Liver (tissue), 9 donors: ENCODE measurements around the gene THAP2. TPM values are rescaled to one million over a fixed set of nuclear protein-coding genes. Genes with fewer than 3 reads are reported as not detected.

Experiments used
- DNase-seq: peaks from one replicate; pipeline ENCODE4 v3.0.0-alpha.2; 2017; ENCODE audit warnings: low spot score
- H3K27ac ChIP-seq, 2 donors: one replicate each; pipeline ENCODE4 v1.7.0; 2013; ENCODE audit warnings: inconsistent platforms in 2 of 2, low read length in 2 of 2, control low read depth in 1 of 2, low read depth in 1 of 2, mild to moderate bottlenecking in 1 of 2
- H3K27me3 ChIP-seq, 4 donors: one replicate each; pipeline versions ENCODE4 v1.6.1 to v1.7.0; 2013; ENCODE audit warnings: low read length in 3 of 4, inconsistent platforms in 1 of 4, mild to moderate bottlenecking in 1 of 4, moderate library complexity in 1 of 4; ENCODE audit not compliant: control insufficient read depth in 4 of 4, insufficient read depth in 4 of 4
- H3K36me3 ChIP-seq, 4 donors: one replicate each; pipeline versions ENCODE4 v1.6.1 to v1.7.0; 2013; ENCODE audit warnings: low read length in 3 of 4, mild to moderate bottlenecking in 3 of 4, low read depth in 1 of 4, moderate library complexity in 1 of 4; ENCODE audit not compliant: control insufficient read depth in 4 of 4, insufficient read depth in 3 of 4
- H3K4me1 ChIP-seq, 4 donors: one replicate each; pipeline versions ENCODE4 v1.6.1 to v1.7.0; 2013; ENCODE audit warnings: low read length in 3 of 4, mild to moderate bottlenecking in 3 of 4, moderate library complexity in 1 of 4; ENCODE audit not compliant: control insufficient read depth in 4 of 4, insufficient read depth in 4 of 4
- H3K4me3 ChIP-seq, 3 donors: one replicate each; pipeline versions ENCODE4 v1.6.1 to v1.7.0; 2013; ENCODE audit warnings: low read length in 3 of 3, control low read depth in 1 of 3, low read depth in 1 of 3, mild to moderate bottlenecking in 1 of 3
- H3K9ac ChIP-seq, 2 donors: one replicate each; pipeline ENCODE4 v1.7.0; 2013; ENCODE audit warnings: low read length in 2 of 2, mild to moderate bottlenecking in 2 of 2, moderate library complexity in 2 of 2, control low read depth in 1 of 2, low read depth in 1 of 2
- H3K9me3 ChIP-seq, 4 donors: one replicate each; pipeline versions ENCODE4 v1.6.1 to v1.7.0; 2013; ENCODE audit warnings: low read length in 3 of 4; ENCODE audit not compliant: control insufficient read depth in 4 of 4
- ATF3 ChIP-seq: IDR thresholded peaks from 2 replicates; pipeline ENCODE4 v1.6.1; 2016; ENCODE audit warnings: antibody characterized with exemption
- CTCF ChIP-seq: fragments of 150-350 bp; IDR thresholded peaks from 2 replicates; pipeline ENCODE4 v1.5.1; 2017; ENCODE audit warnings: improper control_type of control experiment, low read depth, low read length; ENCODE audit not compliant: missing input control
- EGR1 ChIP-seq, 2 donors: IDR thresholded peaks; 2 replicates each; pipeline ENCODE4 v1.6.1; 2016 to 2018; ENCODE audit warnings: antibody characterized with exemption in 2 of 2, low read depth in 2 of 2
- FOXA1 ChIP-seq: IDR thresholded peaks from 2 replicates; pipeline ENCODE4 v1.6.1; 2016; ENCODE audit warnings: antibody characterized with exemption
- FOXA2 ChIP-seq: IDR thresholded peaks from 2 replicates; pipeline ENCODE4 v1.6.1; 2016; ENCODE audit warnings: antibody characterized with exemption
- GABPA ChIP-seq, 2 donors: IDR thresholded peaks in 1 of 2; conservative IDR thresholded peaks in 1 of 2; 2 replicates each; pipeline ENCODE4 v1.6.1; 2016; ENCODE audit warnings: antibody characterized with exemption in 2 of 2, mild to moderate bottlenecking in 1 of 2, moderate library complexity in 1 of 2
- HNF4A ChIP-seq, 2 donors: conservative IDR thresholded peaks; 2 replicates each; pipeline ENCODE4 v1.6.1; 2016; ENCODE audit warnings: antibody characterized with exemption in 2 of 2, mild to moderate bottlenecking in 2 of 2
- HNF4G ChIP-seq: IDR thresholded peaks from 2 replicates; pipeline ENCODE4 v1.6.1; 2016; ENCODE audit warnings: antibody characterized with exemption
- JUND ChIP-seq, 2 donors: IDR thresholded peaks; 2 replicates each; pipeline ENCODE4 v1.6.1; 2016; ENCODE audit warnings: antibody characterized with exemption in 2 of 2
- NR2F2 ChIP-seq: IDR thresholded peaks from 2 replicates; pipeline ENCODE4 v1.6.1; 2016; ENCODE audit warnings: antibody characterized with exemption
- RAD21 ChIP-seq, 2 donors: IDR thresholded peaks; 2 replicates each; pipeline ENCODE4 v1.6.1; 2016; ENCODE audit warnings: antibody characterized with exemption in 2 of 2, mild to moderate bottlenecking in 2 of 2
- RXRA ChIP-seq, 2 donors: IDR thresholded peaks; 2 replicates each; pipeline ENCODE4 v1.6.1; 2017 to 2018; ENCODE audit warnings: antibody characterized with exemption in 2 of 2, mild to moderate bottlenecking in 1 of 2
- SP1 ChIP-seq: IDR thresholded peaks from 2 replicates; pipeline ENCODE4 v1.6.1; 2018; ENCODE audit warnings: antibody characterized with exemption, mild to moderate bottlenecking
- TAF1 ChIP-seq: conservative IDR thresholded peaks from 2 replicates; pipeline ENCODE4 v1.6.1; 2016; ENCODE audit warnings: antibody characterized with exemption, mild to moderate bottlenecking
- YY1 ChIP-seq: IDR thresholded peaks from 2 replicates; pipeline ENCODE4 v1.6.1; 2016; ENCODE audit warnings: antibody characterized with exemption, mild to moderate bottlenecking
- WGBS: extraction: QIAGEN DNeasy Blood & Tissue Kit; methylation state at CpG from one replicate; pipeline ENCODE4 v1.1.7; 2013; 5-methylcytosine and 5-hydroxymethylcytosine counted together
- polyA plus RNA-seq, 2 donors: library from polyadenylated mRNA; stranded (reverse) in 1 of 2; unstranded in 1 of 2; fragments of 200-250 nt in 1 of 2; fragments of >200 nt in 1 of 2; fragmentation: Nextera tagmentation in 1 of 2; extraction: Ambion mirVana in 1 of 2; gene quantifications; one replicate each; pipeline versions ENCODE4 v1.2.1 to v1.2.3, GENCODE V29; 2013 to 2015
- total RNA-seq, 2 donors: library from RNA; depleted of rRNA; stranded (reverse); fragments of >200 nt; gene quantifications; one replicate each; pipeline ENCODE4 v1.2.3, GENCODE V29; 2014
- TF ChIP-seq, protein P1 (sequence below): IDR thresholded peaks from 2 replicates; pipeline ENCODE4 v1.6.1; 2016; ENCODE audit warnings: antibody characterized with exemption, mild to moderate bottlenecking
- TF ChIP-seq, protein P2 (sequence below): IDR thresholded peaks from 2 replicates; pipeline ENCODE4 v1.6.1; 2016; ENCODE audit warnings: antibody characterized with exemption
- TF ChIP-seq, protein P3 (sequence below): IDR thresholded peaks from 2 replicates; pipeline ENCODE4 v1.6.1; 2016; ENCODE audit warnings: antibody characterized with exemption
- donor health status: healthy.
- donor health status: healthy.
- donor health status: healthy.
- donor health status: healthy.
- donor health status: healthy.

THAP2 gene
- total and polyA plus RNA-seq, 4 donors, result 0.82 to 2.5 (median 1.5) TPM

GRCh38 chr12:71649401-71649800, 14.7 kb upstream of the THAP2 start:
- no peak for DNase-seq
- Histone ChIP-seq H3K27ac (no peak overlapping the region), H3K9me3 (no peaks in the 10 kb centered on the region), H3K4me1 (no peaks in the 10 kb centered on the region), H3K36me3 (peaks cover 4 to 32% (median 19%) of the 10 kb centered on the region in 4 donors), H3K4me3 (no peak overlapping the region), H3K9ac (no peak overlapping the region), H3K27me3 (no peaks in the 10 kb centered on the region)
- TF ChIP-seq SP1 (no peak), FOXA1 (no peak), TAF1 (no peak), HNF4A (conservative IDR thresholded peaks at IDR 0.05) (no peak), YY1 (no peak), RXRA (IDR thresholded peaks at IDR 0.05) (no peak)
- TF ChIP-seq, protein P1, sequence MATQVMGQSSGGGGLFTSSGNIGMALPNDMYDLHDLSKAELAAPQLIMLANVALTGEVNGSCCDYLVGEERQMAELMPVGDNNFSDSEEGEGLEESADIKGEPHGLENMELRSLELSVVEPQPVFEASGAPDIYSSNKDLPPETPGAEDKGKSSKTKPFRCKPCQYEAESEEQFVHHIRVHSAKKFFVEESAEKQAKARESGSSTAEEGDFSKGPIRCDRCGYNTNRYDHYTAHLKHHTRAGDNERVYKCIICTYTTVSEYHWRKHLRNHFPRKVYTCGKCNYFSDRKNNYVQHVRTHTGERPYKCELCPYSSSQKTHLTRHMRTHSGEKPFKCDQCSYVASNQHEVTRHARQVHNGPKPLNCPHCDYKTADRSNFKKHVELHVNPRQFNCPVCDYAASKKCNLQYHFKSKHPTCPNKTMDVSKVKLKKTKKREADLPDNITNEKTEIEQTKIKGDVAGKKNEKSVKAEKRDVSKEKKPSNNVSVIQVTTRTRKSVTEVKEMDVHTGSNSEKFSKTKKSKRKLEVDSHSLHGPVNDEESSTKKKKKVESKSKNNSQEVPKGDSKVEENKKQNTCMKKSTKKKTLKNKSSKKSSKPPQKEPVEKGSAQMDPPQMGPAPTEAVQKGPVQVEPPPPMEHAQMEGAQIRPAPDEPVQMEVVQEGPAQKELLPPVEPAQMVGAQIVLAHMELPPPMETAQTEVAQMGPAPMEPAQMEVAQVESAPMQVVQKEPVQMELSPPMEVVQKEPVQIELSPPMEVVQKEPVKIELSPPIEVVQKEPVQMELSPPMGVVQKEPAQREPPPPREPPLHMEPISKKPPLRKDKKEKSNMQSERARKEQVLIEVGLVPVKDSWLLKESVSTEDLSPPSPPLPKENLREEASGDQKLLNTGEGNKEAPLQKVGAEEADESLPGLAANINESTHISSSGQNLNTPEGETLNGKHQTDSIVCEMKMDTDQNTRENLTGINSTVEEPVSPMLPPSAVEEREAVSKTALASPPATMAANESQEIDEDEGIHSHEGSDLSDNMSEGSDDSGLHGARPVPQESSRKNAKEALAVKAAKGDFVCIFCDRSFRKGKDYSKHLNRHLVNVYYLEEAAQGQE, result no peak
- WGBS, result 85% methylated on average over 2 of the region's 2 CpGs

- WGBS, result 87% methylated on average over 1 of the region's 1 CpG
- Histone ChIP-seq H3K4me1 (peaks cover 0 to 3% (median 0%) of the 10 kb centered on the region in 4 donors), H3K27me3 (no peaks in the 10 kb centered on the region), H3K4me3 (no peak overlapping the region), H3K9me3 (no peaks in the 10 kb centered on the region), H3K36me3 (peaks cover 0 to 21% (median 8%) of the 10 kb centered on the region in 4 donors), H3K9ac (no peak overlapping the region), H3K27ac (no peak overlapping the region)
- DNase-seq, result no peak
- TF ChIP-seq HNF4G, result no peak
- TF ChIP-seq YY1, result no peak
- TF ChIP-seq EGR1 (IDR thresholded peaks at IDR 0.05; ENCODE audit: low read depth in 2 of 2), result no peak
- TF ChIP-seq, protein P2, sequence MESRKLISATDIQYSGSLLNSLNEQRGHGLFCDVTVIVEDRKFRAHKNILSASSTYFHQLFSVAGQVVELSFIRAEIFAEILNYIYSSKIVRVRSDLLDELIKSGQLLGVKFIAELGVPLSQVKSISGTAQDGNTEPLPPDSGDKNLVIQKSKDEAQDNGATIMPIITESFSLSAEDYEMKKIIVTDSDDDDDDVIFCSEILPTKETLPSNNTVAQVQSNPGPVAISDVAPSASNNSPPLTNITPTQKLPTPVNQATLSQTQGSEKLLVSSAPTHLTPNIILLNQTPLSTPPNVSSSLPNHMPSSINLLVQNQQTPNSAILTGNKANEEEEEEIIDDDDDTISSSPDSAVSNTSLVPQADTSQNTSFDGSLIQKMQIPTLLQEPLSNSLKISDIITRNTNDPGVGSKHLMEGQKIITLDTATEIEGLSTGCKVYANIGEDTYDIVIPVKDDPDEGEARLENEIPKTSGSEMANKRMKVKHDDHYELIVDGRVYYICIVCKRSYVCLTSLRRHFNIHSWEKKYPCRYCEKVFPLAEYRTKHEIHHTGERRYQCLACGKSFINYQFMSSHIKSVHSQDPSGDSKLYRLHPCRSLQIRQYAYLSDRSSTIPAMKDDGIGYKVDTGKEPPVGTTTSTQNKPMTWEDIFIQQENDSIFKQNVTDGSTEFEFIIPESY, result no peak
- TF ChIP-seq, protein P3, sequence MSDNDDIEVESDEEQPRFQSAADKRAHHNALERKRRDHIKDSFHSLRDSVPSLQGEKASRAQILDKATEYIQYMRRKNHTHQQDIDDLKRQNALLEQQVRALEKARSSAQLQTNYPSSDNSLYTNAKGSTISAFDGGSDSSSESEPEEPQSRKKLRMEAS, result no peak
- no peak for TF ChIP-seq GABPA (IDR thresholded peaks at IDR 0.05 in 1 of 2, conservative IDR thresholded peaks at IDR 0.05 in 1 of 2)
- no peak for TF ChIP-seq FOXA2
These were observed 11.4 kb upstream of the THAP2 start for GRCh38 chr12:71652656-71653055.

- no peak overlapping the region for H3K27ac ChIP-seq
- no peaks in the 10 kb centered on the region for H3K27me3 ChIP-seq
- DNase-seq, result no peak
- WGBS, result over 99% methylated on average over 2 of the region's 2 CpGs
- H3K9me3 ChIP-seq, result no peaks in the 10 kb centered on the region
- no peak overlapping the region for H3K9ac ChIP-seq
- peaks cover 0 to 21% (median 8%) of the 10 kb centered on the region in 4 donors for H3K36me3 ChIP-seq
- H3K4me1 ChIP-seq, result peaks cover 0 to 3% (median 0%) of the 10 kb centered on the region in 4 donors
- H3K4me3 ChIP-seq, result no peak overlapping the region
- TF ChIP-seq ATF3 (no peak), GABPA (IDR thresholded peaks at IDR 0.05 in 1 of 2, conservative IDR thresholded peaks at IDR 0.05 in 1 of 2) (no peak), FOXA2 (no peak), NR2F2 (no peak), EGR1 (IDR thresholded peaks at IDR 0.05; ENCODE audit: low read depth in 2 of 2) (no peak), SP1 (no peak), JUND (IDR thresholded peaks at IDR 0.05) (no peak), HNF4A (conservative IDR thresholded peaks at IDR 0.05) (no peak), CTCF (no peak), RAD21 (IDR thresholded peaks at IDR 0.05) (no peak), RXRA (IDR thresholded peaks at IDR 0.05) (no peak), TAF1 (no peak)
- TF ChIP-seq, protein P2, result no peak
- TF ChIP-seq, protein P3, result no peak
These were observed 11.0 kb upstream of the THAP2 start for GRCh38 chr12:71653137-71653536.
